ENCODE measurements around the gene C10orf62. TPM values are rescaled to one million over a fixed set of nuclear protein-coding genes. Genes with fewer than 3 reads are reported as not detected.
A peak's percentile ranks its signal among the peaks of the same experiment; 100 is the strongest.
"Not testable (repeated sequence)": the region's sequence is repeated elsewhere in the genome, so short reads cannot be mapped to it uniquely, and the experiment has no call there.

C10orf62 gene
- total RNA-seq, 2 experiments from 2014 or later = not detected

DNA sequence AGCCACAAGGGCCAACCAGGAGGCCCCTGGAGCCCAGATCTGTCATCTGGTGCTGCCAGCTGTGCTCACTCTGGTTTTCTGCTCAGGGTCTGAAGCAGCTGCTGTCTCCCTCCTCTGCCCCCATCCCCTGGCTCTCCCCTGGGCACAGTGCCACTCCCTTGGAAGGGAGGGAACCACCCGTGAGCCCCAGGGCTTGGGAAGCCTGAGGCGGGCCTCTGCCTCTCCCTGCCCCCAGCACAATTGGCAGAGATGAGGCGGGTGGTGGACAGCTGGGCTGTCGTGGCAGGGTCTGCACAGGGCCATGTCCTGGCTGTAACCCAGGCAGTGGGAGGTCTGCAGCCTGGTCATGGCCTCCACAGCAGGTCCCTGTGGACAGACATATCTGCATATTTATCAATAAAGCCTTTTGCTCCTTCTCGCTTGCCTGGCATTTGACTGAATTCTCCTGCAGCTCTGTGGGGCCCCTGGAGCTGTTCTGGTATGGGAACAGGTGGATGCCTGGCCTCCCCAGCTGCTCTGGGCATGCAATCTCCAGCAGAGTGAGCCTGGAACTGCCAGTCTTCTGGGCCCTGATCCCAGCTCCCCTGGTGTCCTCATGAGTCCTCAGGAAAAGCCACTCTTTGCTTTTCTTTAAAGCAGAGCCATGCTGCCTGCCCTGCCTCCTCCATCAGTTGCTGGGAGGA, 18.6 kb upstream of the C10orf62 start:
- Mint-ChIP-seq H3K27ac (no peak overlapping the region), H3K27me3 (ENCODE audit: low read depth) (no peaks in the 10 kb centered on the region), H3K4me1 (ENCODE audit: low read depth) (no peaks in the 10 kb centered on the region), H3K4me3 (no peak overlapping the region), H3K9me3 (no peaks in the 10 kb centered on the region), H3K36me3 (ENCODE audit: low read depth) (no peaks in the 10 kb centered on the region)
- intact Hi-C loops (cut with micrococcal nuclease) = loop anchor here (5.0 kb wide), 1 partner anchor 161 kb away; no protein-coding TSS in a partner anchor
- DNase-seq = no peak
- CTCF ChIA-PET = interaction anchor here (0.9 to 2.5 kb wide), 9 partner anchors 12 to 160 kb away, joined by 3 to 20 read pairs (median 7); no protein-coding TSS in a partner anchor

DNA sequence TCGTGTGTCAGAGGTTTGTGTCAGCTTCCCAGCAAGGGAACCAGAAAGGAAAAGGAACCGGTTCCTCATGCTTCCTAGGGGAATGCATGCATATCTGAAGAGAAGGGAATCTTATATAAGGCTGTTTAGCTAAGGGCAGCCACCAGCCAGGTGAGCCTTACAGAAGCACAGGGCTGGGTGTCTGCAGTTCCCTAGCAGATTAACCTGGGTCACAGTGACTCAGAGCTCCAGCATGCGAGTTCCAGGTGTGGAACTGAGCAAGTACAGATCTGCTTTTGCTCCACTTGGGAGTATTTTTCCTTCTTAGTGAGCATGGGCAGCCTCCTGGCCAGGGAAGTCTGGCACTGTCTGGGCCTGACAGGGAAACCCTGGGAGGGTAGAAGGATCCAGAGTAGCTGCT, 17.9 kb upstream of the C10orf62 start:
- H3K4me3 Mint-ChIP-seq = no peak overlapping the region
- H3K4me1 Mint-ChIP-seq (ENCODE audit: low read depth) = no peaks in the 10 kb centered on the region
- no peaks in the 10 kb centered on the region for H3K36me3 Mint-ChIP-seq (ENCODE audit: low read depth)
- CTCF ChIA-PET = interaction anchor here (0.6 to 2.5 kb wide), 19 partner anchors 11 to 161 kb away, joined by 3 to 20 read pairs (median 4); partner anchors contain the start of genes AVPI1 and C10orf62
- intact Hi-C loops (cut with micrococcal nuclease) = loop anchor here (2.0 to 5.0 kb wide), 3 partner anchors 41 to 161 kb away; no protein-coding TSS in a partner anchor
- DNase-seq = no peak
- H3K27ac Mint-ChIP-seq = no peak overlapping the region
- no peaks in the 10 kb centered on the region for H3K27me3 Mint-ChIP-seq (ENCODE audit: low read depth)
- H3K9me3 Mint-ChIP-seq = no peaks in the 10 kb centered on the region

DNA sequence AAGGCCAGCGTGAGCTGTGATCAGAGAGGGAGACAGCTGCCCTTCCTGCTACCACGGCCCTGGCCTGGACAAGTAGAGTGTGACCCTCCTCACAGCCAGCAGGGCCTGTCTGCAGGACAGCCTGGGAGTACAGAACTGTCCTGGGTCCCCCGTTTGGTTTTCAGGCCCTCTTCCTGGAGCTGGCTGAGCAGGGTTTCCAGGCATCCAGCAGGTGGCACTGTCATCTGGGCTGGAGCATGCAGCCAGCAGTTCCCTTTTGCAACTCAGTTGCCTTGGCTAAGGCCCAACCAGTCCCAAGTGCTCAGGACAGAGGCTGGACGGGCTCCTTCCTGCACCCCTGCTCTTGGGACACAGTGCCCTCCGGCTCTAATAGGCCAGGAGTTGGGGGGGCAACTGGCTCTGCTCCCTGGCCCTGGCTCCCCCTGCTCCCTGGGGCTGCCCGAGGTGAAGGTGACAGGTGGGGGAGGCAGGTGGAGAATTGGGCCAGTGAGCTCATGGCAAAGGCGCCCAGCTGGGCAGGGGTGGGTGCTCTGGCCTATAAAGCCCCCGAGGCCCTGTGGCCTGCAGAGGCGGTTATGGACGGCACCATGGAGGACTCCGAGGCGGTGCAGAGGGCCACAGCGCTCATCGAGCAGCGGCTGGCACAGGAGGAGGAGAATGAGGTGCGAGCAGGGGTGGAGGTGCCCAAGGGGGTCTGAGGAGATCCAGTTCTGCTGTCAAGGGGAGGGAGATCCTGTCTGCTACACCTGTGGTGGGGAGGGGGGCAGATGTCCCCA, 17.1 kb upstream of the C10orf62 start, which contains the start of gene ANKRD2:
ANKRD2 (plus strand) TSS at position 566 of the 776 bp plus-strand sequence; CDS start at position 576, 10 bp downstream.
- CTCF ChIA-PET = interaction anchor here (0.5 to 2.5 kb wide), 20 partner anchors 10 to 932 kb away, joined by 3 to 20 read pairs (median 4); partner anchors contain the start of genes AVPI1 and C10orf62
- H3K36me3 Mint-ChIP-seq (ENCODE audit: low read depth) = no peaks in the 10 kb centered on the region
- intact Hi-C loops (cut with micrococcal nuclease) = loop anchor here (2.0 to 5.0 kb wide), 3 partner anchors 40 to 160 kb away; no protein-coding TSS in a partner anchor
- H3K4me3 Mint-ChIP-seq = no peak within 1 kb of the TSS
- no peaks in the 10 kb centered on the region for H3K4me1 Mint-ChIP-seq (ENCODE audit: low read depth)
- H3K9me3 Mint-ChIP-seq = no peaks in the 10 kb centered on the region
- H3K27me3 Mint-ChIP-seq (ENCODE audit: low read depth) = no peaks in the 10 kb centered on the region
- DNase-seq = peak; percentile 73
- H3K27ac Mint-ChIP-seq = no peak within 1 kb of the TSS

DNA sequence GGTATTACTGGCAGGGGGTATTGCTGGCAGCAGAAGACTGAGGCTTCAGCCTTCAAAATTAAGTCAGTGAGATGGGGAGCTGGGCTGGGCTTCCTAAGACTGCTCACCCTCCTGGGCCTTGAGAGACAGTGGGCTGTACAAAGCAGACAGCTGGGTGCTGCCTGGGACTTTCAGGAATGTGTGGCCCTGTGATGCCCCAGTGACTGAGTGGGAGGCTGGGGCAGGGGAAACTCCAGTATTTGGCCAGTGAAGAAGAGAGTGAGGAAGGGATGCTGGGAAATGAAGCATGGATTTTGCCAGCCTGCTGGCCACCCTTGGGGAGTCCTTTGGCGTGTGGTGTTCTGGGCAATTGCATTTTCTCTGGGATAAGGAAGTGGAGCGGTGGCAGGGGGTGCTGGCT, 16.5 kb upstream of the C10orf62 start:
- H3K27me3 Mint-ChIP-seq (ENCODE audit: low read depth) = no peaks in the 10 kb centered on the region
- CTCF ChIA-PET = interaction anchor here (0.6 to 2.5 kb wide), 6 partner anchors 9 to 933 kb away, joined by 3 to 20 read pairs (median 5); no protein-coding TSS in a partner anchor
- intact Hi-C loops (cut with micrococcal nuclease) = loop anchor here (2.0 to 5.0 kb wide), 3 partner anchors 40 to 159 kb away; no protein-coding TSS in a partner anchor
- H3K4me3 Mint-ChIP-seq = no peak overlapping the region
- H3K4me1 Mint-ChIP-seq (ENCODE audit: low read depth) = no peaks in the 10 kb centered on the region
- no peaks in the 10 kb centered on the region for H3K36me3 Mint-ChIP-seq (ENCODE audit: low read depth)
- no peak for DNase-seq
- no peak overlapping the region for H3K27ac Mint-ChIP-seq
- H3K9me3 Mint-ChIP-seq = no peaks in the 10 kb centered on the region

DNA sequence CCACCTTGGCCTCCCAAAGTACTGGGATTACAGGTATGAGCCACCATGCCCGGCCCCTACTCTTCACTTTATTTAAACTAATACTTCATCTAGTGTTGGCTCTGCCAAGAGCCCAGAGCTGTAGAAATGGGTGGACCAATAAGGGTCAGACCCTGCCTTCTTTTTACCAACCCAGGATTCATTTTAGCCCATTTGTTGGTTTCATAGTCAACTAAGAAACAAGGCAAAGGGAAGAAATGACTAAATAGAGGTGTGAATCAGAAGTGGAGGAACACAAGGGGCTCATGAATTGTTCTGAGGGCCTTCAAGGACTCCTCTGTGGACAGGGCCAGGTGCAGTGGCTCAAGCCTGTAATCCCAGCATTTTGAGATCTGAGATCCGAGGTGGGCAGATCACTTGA, 15.8 kb upstream of the C10orf62 start:
- H3K36me3 Mint-ChIP-seq (ENCODE audit: low read depth) = no peaks in the 10 kb centered on the region
- H3K4me1 Mint-ChIP-seq (ENCODE audit: low read depth) = no peaks in the 10 kb centered on the region
- no peaks in the 10 kb centered on the region for H3K9me3 Mint-ChIP-seq
- intact Hi-C loops (cut with micrococcal nuclease) = loop anchor here (2.0 to 5.0 kb wide), 3 partner anchors 39 to 159 kb away; no protein-coding TSS in a partner anchor
- H3K4me3 Mint-ChIP-seq = no peak overlapping the region
- DNase-seq = no peak
- no peak overlapping the region for H3K27ac Mint-ChIP-seq
- no peaks in the 10 kb centered on the region for H3K27me3 Mint-ChIP-seq (ENCODE audit: low read depth)
- CTCF ChIA-PET = interaction anchor here (1.3 kb wide), 1 partner anchor 40 kb away, joined by 5 read pairs; no protein-coding TSS in a partner anchor

DNA sequence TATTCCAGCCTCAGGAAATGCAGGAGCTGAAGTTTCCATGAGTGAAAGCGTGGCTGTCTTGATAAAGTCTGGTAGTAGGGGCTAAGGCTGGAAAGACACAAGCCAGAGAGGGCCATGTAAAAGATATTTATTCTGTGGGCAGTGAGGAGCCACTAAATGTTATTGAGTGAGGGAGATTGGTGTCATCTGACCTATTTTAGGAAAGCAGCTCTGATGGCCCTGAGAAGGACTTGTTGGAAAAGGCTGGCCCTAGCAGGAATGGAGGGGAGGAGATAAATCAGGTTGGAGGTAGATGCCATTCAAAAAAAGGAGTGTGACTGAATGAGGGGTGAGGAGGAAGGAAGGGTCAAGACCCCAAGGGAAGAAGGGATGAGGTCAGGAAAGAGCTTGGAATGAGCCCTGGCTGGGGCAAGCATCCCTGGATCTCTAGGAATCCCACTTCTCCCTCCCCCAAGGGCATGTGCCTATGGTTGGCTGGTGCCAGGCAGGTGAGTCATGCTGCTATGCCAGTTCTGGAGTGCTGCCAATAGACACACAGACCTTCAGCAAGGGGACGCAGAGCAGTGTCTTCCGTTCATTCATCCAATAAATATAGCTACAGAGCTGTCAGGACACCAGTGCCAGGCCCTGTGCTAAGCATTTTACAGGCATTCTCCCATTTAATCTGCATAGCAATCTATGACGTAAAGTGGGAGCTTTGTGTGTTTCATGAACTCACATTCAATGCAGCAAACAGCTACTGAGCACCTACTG, 15.0 kb upstream of the C10orf62 start:
- H3K27ac Mint-ChIP-seq = no peak overlapping the region
- no peak for DNase-seq
- no peaks in the 10 kb centered on the region for H3K36me3 Mint-ChIP-seq (ENCODE audit: low read depth)
- H3K4me1 Mint-ChIP-seq (ENCODE audit: low read depth) = no peaks in the 10 kb centered on the region
- intact Hi-C loops (cut with micrococcal nuclease) = loop anchor here (5.0 kb wide), 1 partner anchor 158 kb away; no protein-coding TSS in a partner anchor
- CTCF ChIA-PET = interaction anchor here (1.2 to 1.3 kb wide), 2 partner anchors 10 to 40 kb away, joined by 3 to 5 read pairs; no protein-coding TSS in a partner anchor
- H3K27me3 Mint-ChIP-seq (ENCODE audit: low read depth) = no peaks in the 10 kb centered on the region
- no peaks in the 10 kb centered on the region for H3K9me3 Mint-ChIP-seq
- H3K4me3 Mint-ChIP-seq = no peak overlapping the region

DNA sequence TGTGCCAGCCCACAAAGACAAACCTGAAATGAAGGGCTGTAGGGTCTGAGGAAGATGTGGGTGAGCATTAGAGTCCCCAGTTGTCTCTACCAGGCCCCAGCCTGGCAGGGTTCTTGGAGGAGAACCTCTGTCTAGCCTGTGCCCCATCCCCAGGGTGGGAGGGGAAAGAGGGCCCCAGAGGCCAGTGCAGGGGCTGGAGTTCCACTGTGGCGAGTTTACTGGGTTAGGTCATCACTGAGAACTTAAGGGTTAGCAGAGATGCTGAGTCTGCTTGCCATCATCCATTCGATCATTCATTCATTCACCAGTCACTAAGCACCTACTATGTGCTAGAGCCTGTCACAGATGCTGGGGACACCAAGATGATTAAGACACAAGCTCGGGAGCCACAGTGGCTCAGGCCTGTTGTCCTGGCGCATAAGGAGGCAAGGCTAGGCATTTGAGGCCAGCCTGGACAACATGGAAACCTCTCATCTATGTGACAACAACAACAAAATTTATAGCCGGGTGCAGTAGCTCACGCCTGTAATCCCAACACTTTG, 14.3 kb upstream of the C10orf62 start:
- H3K27me3 Mint-ChIP-seq (ENCODE audit: low read depth) = no peaks in the 10 kb centered on the region
- no peak for DNase-seq
- no peaks in the 10 kb centered on the region for H3K9me3 Mint-ChIP-seq
- no peak overlapping the region for H3K27ac Mint-ChIP-seq
- no peaks in the 10 kb centered on the region for H3K4me1 Mint-ChIP-seq (ENCODE audit: low read depth)
- intact Hi-C loops (cut with micrococcal nuclease) = no loop called here
- H3K36me3 Mint-ChIP-seq (ENCODE audit: low read depth) = no peaks in the 10 kb centered on the region
- CTCF ChIA-PET = interaction anchor here (1.2 to 1.4 kb wide), 4 partner anchors 10 to 56 kb away, joined by 3 to 5 read pairs (median 5); no protein-coding TSS in a partner anchor
- H3K4me3 Mint-ChIP-seq = no peak overlapping the region

DNA sequence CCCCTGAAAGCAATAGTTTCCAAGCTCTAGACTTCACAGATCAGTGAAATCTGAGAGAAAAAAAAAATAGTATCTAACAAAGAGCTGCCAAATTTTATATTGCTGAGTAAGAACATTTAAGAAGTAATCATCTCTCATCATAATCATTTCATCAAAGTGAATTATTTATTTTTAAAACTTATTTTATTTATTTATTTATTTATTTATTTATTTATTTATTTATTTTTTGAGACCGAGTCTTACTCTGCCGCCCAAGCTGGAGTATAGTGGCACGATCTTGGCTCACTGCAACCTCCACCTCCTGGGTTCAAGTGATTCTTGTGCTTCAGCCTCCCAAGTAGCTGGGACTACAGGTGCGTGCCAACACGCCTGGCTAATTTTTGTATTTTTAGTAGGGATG, 13.0 kb upstream of the C10orf62 start:
- H3K4me3 Mint-ChIP-seq; intact Hi-C loops (cut with micrococcal nuclease); H3K27me3 Mint-ChIP-seq (ENCODE audit: low read depth); H3K4me1 Mint-ChIP-seq (ENCODE audit: low read depth); H3K27ac Mint-ChIP-seq; H3K9me3 Mint-ChIP-seq; H3K36me3 Mint-ChIP-seq (ENCODE audit: low read depth); DNase-seq: not testable (repeated sequence)
- CTCF ChIA-PET = interaction anchor here (0.9 to 1.4 kb wide), 3 partner anchors 23 to 58 kb away, joined by 3 to 5 read pairs (median 5); no protein-coding TSS in a partner anchor

DNA sequence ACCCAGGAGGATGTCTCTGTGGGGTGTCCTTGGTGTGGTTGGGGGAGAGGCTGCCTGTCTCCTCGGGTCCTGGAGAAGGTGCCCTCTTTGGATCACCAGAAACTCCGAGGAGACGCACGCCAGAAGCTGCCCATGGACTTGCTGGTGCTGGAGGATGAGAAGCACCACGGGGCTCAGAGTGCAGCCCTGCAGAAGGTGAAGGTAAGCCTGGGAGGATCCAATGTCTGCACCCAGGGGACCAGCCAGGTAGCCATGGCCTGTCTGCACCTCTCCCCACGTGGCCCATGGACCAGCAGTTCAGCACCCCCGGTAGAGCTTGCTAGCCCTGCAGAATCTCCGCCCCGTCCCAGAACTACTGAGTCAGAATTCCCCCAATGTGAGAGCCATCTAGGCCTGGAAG, 11.8 kb upstream of the C10orf62 start:
- CTCF ChIA-PET = interaction anchor here (0.6 to 0.7 kb wide), 2 partner anchors 42 to 43 kb away, joined by 3 read pairs; no protein-coding TSS in a partner anchor
- no peaks in the 10 kb centered on the region for H3K36me3 Mint-ChIP-seq (ENCODE audit: low read depth)
- intact Hi-C loops (cut with micrococcal nuclease) = no loop called here
- no peaks in the 10 kb centered on the region for H3K27me3 Mint-ChIP-seq (ENCODE audit: low read depth)
- no peaks in the 10 kb centered on the region for H3K9me3 Mint-ChIP-seq
- H3K27ac Mint-ChIP-seq = no peak overlapping the region
- no peak for DNase-seq
- no peak overlapping the region for H3K4me3 Mint-ChIP-seq
- H3K4me1 Mint-ChIP-seq (ENCODE audit: low read depth) = no peaks in the 10 kb centered on the region

DNA sequence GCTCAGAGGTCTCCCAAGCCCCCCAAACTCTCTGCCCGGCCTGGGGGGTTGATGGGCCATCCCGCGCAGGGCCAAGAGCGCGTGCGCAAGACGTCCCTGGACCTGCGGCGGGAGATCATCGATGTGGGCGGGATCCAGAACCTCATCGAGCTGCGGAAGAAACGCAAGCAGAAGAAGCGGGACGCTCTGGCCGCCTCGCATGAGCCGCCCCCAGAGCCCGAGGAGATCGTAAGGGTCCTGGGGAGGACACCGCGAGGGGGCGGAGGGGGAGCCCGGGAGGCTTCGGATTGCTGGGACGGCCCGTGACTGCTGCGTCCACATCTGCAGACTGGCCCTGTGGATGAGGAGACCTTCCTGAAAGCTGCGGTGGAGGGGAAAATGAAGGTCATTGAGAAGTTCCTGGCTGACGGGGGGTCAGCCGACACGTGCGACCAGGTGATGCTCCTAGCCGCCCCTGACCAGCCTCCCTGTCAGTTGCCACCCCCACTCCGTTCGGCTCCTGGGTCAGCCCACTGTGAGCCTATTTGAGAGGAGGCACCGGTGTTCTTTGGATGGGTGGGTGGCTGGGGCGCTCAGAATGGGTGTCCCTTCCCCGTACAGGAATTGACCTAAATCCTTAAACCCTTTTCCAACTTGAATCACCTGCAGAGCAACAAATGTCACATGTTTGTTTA, 11.2 kb upstream of the C10orf62 start:
- Mint-ChIP-seq H3K9me3 (no peaks in the 10 kb centered on the region), H3K27me3 (ENCODE audit: low read depth) (no peaks in the 10 kb centered on the region), H3K36me3 (ENCODE audit: low read depth) (no peaks in the 10 kb centered on the region), H3K27ac (no peak overlapping the region), H3K4me1 (ENCODE audit: low read depth) (no peaks in the 10 kb centered on the region), H3K4me3 (no peak overlapping the region)
- CTCF ChIA-PET = no interaction called here
- intact Hi-C loops (cut with micrococcal nuclease) = no loop called here
- DNase-seq = no peak

Data from activated naive CD4-positive, alpha-beta T cell treated with anti-CD3 and anti-CD28 coated beads for 36 hours (primary cell).